C4-2B (cell line): Measurements from ENCODE around the gene PLXNA3.

Experiments
- ZFX ChIP-seq: fragments of 450-650 bp; IDR thresholded peaks from 2 replicates; pipeline ENCODE4 v1.6.1; 2017
- TF ChIP-seq, protein P1 (sequence below): fragments of 450-650 bp; conservative IDR thresholded peaks from 2 replicates; pipeline ENCODE4 v1.5.1; 2017; ENCODE audit warnings: mild to moderate bottlenecking

GRCh38 chrX:154469114-154469513 lies 11.0 kb downstream of the PLXNA3 start:
- TF ChIP-seq, protein P1, sequence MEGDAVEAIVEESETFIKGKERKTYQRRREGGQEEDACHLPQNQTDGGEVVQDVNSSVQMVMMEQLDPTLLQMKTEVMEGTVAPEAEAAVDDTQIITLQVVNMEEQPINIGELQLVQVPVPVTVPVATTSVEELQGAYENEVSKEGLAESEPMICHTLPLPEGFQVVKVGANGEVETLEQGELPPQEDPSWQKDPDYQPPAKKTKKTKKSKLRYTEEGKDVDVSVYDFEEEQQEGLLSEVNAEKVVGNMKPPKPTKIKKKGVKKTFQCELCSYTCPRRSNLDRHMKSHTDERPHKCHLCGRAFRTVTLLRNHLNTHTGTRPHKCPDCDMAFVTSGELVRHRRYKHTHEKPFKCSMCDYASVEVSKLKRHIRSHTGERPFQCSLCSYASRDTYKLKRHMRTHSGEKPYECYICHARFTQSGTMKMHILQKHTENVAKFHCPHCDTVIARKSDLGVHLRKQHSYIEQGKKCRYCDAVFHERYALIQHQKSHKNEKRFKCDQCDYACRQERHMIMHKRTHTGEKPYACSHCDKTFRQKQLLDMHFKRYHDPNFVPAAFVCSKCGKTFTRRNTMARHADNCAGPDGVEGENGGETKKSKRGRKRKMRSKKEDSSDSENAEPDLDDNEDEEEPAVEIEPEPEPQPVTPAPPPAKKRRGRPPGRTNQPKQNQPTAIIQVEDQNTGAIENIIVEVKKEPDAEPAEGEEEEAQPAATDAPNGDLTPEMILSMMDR, result no peak
- TF ChIP-seq ZFX, result no peak
